MCF 10A (cell line): ENCODE results near the gene TPST1. TPM values are rescaled to one million over a fixed set of nuclear protein-coding genes. Genes with fewer than 3 reads are reported as not detected.

Experiments used
- BruUV-seq: library from RNA; stranded (reverse); fragments of 400-500 nt; replicated peaks from 2 replicates; lab custom pipeline; 2021; lab: Mats Ljungman, UMichigan
- CTCF ChIA-PET: fragments of 300-600 bp; sonication (Branson Sonifier 250); formaldehyde crosslinking; extraction: SDS; loops from one replicate; lab custom pipeline; 2021; ENCODE audit warnings: antibody characterized with exemption, inconsistent platforms; lab: Yijun Ruan, JAX
- POLR2A ChIA-PET: fragments of 300-600, 350-650 bp; sonication (Branson Sonifier 250); formaldehyde crosslinking; extraction: SDS; loops from one replicate; lab custom pipeline; 2020; ENCODE audit warnings: antibody characterized with exemption, inconsistent platforms; lab: Yijun Ruan, JAX
- DNase-seq: peaks from one replicate; pipeline ENCODE4 v3.0.0-alpha.2; 2018; ENCODE audit not compliant: unreplicated experiment
- H3K27ac Mint-ChIP-seq: one replicate; pipeline ENCODE4 v1.8.0; 2022; ENCODE audit warnings: mild to moderate bottlenecking, low read depth, mixed read lengths; ENCODE audit not compliant: unreplicated experiment
- H3K27me3 Mint-ChIP-seq: one replicate; pipeline ENCODE4 v1.8.0; 2022; ENCODE audit warnings: mixed read lengths; ENCODE audit not compliant: insufficient read depth, unreplicated experiment
- H3K36me3 Mint-ChIP-seq: one replicate; pipeline ENCODE4 v1.8.0; 2022; ENCODE audit warnings: mild to moderate bottlenecking, moderate library complexity, mixed read lengths; ENCODE audit not compliant: insufficient read depth, unreplicated experiment
- H3K4me1 Mint-ChIP-seq: one replicate; pipeline ENCODE4 v1.8.0; 2022; ENCODE audit warnings: mixed read lengths; ENCODE audit not compliant: insufficient read depth, unreplicated experiment
- H3K4me3 Mint-ChIP-seq: one replicate; pipeline ENCODE4 v1.8.0; 2022; ENCODE audit warnings: mild to moderate bottlenecking, moderate library complexity, mixed read lengths; ENCODE audit not compliant: unreplicated experiment
- H3K9me3 Mint-ChIP-seq: one replicate; pipeline ENCODE4 v1.8.0; 2022; ENCODE audit warnings: mixed read lengths; ENCODE audit not compliant: unreplicated experiment
- intact Hi-C: fragments of 100-400 bp; cut with micrococcal nuclease; formaldehyde crosslinking; loops from 2 replicates; pipeline ENCODE4 v1.14.1; 2022
- total RNA-seq: library from RNA; stranded (reverse); gene quantifications from 2 replicates; pipeline ENCODE4 v1.2.3, GENCODE V29; 2022
- TF ChIP-seq, protein P1 (sequence below): fragments of 200-600 bp; IDR thresholded peaks from one replicate; pipeline ENCODE4 v1.8.0; 2022; ENCODE audit warnings: antibody characterized with exemption, mild to moderate bottlenecking; ENCODE audit not compliant: unreplicated experiment

TPST1 gene
- total RNA-seq, 1 experiment from 2014 or later, result 3.2 TPM

DNA sequence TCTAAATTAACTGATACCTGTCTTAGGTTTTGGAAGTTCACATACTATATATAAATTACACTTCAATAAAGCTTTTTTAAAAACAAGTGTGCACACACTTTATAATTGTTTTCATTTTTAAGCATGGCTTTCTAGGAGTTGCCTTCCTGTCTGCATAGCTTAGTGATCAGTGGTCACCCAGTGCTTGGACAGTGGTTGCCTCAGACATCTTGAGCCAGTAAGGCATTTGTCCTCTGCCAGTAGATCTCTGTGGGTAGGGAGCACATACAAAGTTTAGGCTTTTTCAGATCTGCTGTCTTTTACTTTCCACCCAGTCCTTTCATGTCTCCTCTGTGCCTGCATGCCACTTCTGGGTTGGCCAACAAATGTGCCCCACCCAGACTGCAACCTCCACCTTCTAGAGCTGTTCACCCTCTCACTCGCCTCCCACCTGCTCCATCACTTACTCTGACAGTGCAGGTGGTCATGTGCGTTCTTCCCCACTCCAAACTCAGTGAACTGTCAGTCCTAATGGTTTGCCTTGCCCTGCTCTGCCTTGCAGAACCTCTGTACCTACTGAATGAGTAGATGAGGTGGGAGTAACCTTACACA is 31.7 kb downstream of the TPST1 start:
- DNase-seq, result no peak
- Mint-ChIP-seq H3K36me3 (no peaks in the 10 kb centered on the region), H3K27ac (no peak overlapping the region), H3K4me1 (no peaks in the 10 kb centered on the region), H3K9me3 (no peaks in the 10 kb centered on the region), H3K27me3 (no peaks in the 10 kb centered on the region), H3K4me3 (no peak overlapping the region)
- ChIA-PET POLR2A (interaction anchor here (0.7 to 1.2 kb wide), 2 partner anchors 13 to 83 kb away, joined by 3 read pairs; no protein-coding TSS in a partner anchor), CTCF (interaction anchor here (0.6 kb wide), 1 partner anchor 44 kb away, joined by 3 read pairs; no protein-coding TSS in a partner anchor)
- TF ChIP-seq, protein P1, sequence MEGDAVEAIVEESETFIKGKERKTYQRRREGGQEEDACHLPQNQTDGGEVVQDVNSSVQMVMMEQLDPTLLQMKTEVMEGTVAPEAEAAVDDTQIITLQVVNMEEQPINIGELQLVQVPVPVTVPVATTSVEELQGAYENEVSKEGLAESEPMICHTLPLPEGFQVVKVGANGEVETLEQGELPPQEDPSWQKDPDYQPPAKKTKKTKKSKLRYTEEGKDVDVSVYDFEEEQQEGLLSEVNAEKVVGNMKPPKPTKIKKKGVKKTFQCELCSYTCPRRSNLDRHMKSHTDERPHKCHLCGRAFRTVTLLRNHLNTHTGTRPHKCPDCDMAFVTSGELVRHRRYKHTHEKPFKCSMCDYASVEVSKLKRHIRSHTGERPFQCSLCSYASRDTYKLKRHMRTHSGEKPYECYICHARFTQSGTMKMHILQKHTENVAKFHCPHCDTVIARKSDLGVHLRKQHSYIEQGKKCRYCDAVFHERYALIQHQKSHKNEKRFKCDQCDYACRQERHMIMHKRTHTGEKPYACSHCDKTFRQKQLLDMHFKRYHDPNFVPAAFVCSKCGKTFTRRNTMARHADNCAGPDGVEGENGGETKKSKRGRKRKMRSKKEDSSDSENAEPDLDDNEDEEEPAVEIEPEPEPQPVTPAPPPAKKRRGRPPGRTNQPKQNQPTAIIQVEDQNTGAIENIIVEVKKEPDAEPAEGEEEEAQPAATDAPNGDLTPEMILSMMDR, result no peak
- BruUV-seq, result no TSS peak
- intact Hi-C loops, result no loop called here

DNA sequence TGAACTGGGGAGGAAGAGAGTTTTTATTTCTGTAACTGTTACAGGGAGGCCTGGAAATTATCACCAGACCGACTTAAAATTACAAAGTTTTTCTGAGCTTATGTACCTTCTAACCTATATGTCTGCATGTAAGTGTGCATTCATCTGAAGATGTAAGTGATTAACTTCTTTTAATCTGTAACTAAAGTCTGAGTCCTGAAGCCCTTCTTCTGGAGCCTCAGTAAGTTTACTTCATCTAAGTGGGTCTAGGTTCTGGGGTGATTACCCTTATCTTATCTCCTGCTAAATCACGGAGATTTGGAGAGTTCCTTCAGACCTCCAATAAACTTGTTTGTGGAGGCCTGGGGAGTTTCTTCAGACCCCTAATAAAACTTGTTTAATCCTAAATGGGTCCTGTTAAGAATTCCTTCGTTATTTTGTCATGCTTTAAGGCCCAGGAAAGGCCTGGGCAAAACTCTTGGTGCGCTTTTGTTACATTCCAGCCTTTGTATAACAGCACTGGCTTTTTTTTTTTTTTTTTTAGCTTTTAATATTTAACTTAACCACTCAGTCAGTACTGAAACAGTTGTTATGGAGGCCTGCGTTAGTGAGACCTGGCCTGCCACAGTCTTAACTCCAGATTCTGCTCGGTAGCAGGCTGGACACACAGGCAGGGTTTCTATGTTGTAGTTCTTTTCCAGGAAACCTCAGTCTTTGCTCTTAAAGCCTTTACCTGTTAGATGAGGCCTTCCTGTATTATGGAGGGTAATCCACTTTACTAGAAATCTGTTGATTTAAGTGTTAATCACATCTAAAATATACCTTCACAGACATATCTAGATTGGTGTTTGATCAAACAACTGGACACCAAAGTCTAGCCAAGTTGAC is 33.0 kb downstream of the TPST1 start:
- H3K4me1 Mint-ChIP-seq, result no peaks in the 10 kb centered on the region
- no peaks in the 10 kb centered on the region for H3K9me3 Mint-ChIP-seq
- no TSS peak for BruUV-seq
- no peaks in the 10 kb centered on the region for H3K36me3 Mint-ChIP-seq
- ChIA-PET POLR2A (no interaction called here), CTCF (interaction anchor here (0.6 kb wide), 1 partner anchor 45 kb away, joined by 3 read pairs; no protein-coding TSS in a partner anchor)
- H3K4me3 Mint-ChIP-seq, result no peak overlapping the region
- no peak for DNase-seq
- intact Hi-C loops, result no loop called here
- TF ChIP-seq, protein P1, result no peak
- no peak overlapping the region for H3K27ac Mint-ChIP-seq
- no peaks in the 10 kb centered on the region for H3K27me3 Mint-ChIP-seq

DNA sequence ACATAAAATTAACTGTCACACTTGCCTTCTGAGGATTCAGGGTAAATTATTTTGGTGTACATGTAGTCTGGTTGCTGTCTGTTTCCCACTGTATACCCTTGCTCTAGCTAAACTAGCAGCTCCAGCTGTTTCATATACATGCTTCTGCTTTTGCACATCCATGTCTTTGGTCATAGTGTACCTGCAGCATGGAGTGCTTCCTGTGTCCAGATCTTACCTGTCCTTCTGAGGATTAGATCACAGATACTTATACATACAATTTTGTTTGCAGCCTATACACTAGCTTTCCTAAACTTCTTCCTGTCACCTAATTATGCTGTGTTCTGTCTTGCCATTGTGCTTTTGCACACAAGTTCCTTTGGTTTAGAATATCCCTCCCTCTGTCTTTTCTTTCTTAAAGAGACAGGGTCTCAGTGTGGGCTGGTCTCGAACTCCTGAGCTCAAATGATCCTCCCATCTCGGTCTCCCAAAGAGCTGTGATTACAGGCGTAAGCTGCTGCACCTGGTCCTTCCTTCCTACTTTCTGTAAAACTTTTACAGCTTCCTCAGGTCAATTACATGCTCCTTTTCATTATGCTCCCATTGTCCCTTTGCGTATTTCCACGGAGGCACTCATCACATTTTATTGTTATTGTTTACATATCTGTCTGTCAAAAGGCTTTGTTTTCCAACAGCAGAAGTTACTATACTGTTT is 33.8 kb downstream of the TPST1 start:
- H3K36me3 Mint-ChIP-seq, result no peaks in the 10 kb centered on the region
- H3K4me1 Mint-ChIP-seq, result no peaks in the 10 kb centered on the region
- BruUV-seq, result no TSS peak
- H3K4me3 Mint-ChIP-seq, result no peak overlapping the region
- H3K27ac Mint-ChIP-seq, result no peak overlapping the region
- POLR2A ChIA-PET, result no interaction called here
- H3K9me3 Mint-ChIP-seq, result no peaks in the 10 kb centered on the region
- intact Hi-C loops, result no loop called here
- TF ChIP-seq, protein P1, result no peak
- H3K27me3 Mint-ChIP-seq, result no peaks in the 10 kb centered on the region
- CTCF ChIA-PET, result interaction anchor here (0.7 to 1.0 kb wide), 2 partner anchors 15 to 98 kb away, joined by 3 read pairs; no protein-coding TSS in a partner anchor
- DNase-seq, result no peak

DNA sequence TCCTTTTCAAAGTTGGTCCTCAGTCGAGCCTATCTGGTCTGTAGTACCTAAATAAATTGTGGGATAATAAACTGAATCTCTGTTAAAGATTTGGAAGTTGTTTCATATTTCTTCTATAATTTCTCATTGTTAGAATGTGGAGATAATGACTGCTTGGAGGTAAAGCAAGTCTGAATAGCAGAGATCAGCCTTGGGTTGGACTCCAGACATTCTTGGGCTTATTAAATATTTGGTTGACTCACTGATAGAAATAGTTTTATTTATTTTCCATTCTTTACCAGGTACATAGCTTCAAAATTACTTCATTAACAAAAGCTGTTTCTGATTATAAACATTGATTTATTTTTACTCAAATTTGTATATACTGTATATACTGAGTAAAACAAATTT is 34.3 kb downstream of the TPST1 start:
- H3K27ac Mint-ChIP-seq, result no peak overlapping the region
- intact Hi-C loops, result no loop called here
- ChIA-PET POLR2A (interaction anchor here (0.7 kb wide), 1 partner anchor 12 kb away, joined by 3 read pairs; no protein-coding TSS in a partner anchor), CTCF (interaction anchor here (0.7 to 1.0 kb wide), 2 partner anchors 15 to 99 kb away, joined by 3 read pairs; no protein-coding TSS in a partner anchor)
- BruUV-seq, result no TSS peak
- H3K9me3 Mint-ChIP-seq, result no peaks in the 10 kb centered on the region
- no peaks in the 10 kb centered on the region for H3K4me1 Mint-ChIP-seq
- H3K4me3 Mint-ChIP-seq, result no peak overlapping the region
- H3K36me3 Mint-ChIP-seq, result no peaks in the 10 kb centered on the region
- TF ChIP-seq, protein P1, result no peak
- no peak for DNase-seq
- H3K27me3 Mint-ChIP-seq, result no peaks in the 10 kb centered on the region
